IPS-NIHi7 (cell line): ENCODE measurements around the gene CCL11.

Source experiments
- DNase-seq: peaks from one replicate; pipeline ENCODE4 v3.0.0; 2012; ENCODE audit warnings: mixed read lengths; ENCODE audit errors: extremely low spot score

Gene CCL11

DNA sequence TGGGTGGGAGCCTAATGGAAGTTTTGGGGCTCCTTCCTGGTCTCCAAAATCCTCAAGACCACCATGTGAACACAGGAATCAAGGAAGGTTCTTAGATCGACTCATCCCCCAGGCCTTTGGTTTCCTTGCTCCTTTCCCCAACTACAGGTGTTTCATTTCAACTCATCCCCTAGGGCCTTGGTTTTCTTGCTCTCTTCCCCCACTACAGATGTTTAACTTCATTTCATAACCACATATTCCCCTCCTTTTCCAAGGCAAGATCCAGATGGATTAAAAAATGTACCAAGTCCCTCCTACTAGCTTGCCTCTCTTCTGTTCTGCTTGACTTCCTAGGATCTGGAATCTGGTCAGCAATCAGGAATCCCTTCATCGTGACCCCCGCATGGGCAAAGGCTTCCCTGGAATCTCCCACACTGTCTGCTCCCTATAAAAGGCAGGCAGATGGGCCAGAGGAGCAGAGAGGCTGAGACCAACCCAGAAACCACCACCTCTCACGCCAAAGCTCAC is at the start of gene CCL11:
Gene CCL11 (plus strand): TSS at position 457 of the 507 bp plus-strand sequence. CDS start 67 bp downstream, outside the sequence.
- no peak for DNase-seq

DNA sequence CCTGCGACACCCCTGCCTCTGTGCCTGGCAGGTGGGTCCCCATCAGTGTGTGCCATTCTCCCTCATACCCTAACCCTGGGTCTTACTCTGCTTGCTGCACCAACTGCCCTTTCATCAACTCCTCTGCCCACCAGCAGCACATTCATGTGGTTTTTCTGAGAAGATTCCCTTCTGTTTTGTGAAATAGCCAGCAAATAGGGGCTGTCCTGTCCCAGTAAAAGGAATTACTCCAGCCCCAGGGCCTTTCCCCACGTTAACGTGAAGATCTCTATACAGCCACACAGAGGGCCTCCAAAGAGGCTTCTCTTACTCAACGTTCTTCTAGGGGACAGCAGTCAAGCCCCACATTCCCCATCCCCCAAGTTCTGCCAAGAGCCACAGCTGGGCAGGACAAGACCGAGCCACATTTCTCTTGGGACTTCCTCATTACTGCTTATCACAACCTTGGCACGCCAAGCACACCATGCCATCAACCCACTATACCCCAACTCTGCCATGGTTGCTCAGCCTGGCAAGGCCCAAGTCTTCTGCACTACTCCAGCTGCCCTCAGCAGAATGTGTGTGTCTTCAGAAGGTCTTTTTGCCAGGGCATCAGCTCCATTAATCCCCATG is 49.2 kb upstream of the CCL11 start:
- DNase-seq: no peak

DNA sequence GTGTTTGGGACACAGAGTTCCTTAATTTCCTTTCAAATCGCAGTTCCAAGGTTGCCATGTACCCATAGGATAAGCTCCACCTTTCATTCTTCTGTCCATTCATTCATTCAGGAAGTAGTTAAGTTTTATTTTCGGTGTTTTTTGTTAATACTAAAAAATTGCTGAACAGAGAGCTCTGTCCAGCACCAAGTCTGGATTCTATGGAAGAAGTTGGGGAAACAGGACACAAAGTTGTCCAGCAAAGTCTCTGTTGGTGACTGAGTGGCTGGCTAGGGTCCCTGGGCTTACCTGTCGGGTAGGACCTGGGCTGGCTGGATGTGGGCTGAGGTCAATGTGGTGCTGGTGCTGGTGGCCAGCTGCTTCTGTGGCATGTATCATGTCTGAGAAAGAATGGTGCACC is 48.1 kb upstream of the CCL11 start:
- no peak for DNase-seq

DNA sequence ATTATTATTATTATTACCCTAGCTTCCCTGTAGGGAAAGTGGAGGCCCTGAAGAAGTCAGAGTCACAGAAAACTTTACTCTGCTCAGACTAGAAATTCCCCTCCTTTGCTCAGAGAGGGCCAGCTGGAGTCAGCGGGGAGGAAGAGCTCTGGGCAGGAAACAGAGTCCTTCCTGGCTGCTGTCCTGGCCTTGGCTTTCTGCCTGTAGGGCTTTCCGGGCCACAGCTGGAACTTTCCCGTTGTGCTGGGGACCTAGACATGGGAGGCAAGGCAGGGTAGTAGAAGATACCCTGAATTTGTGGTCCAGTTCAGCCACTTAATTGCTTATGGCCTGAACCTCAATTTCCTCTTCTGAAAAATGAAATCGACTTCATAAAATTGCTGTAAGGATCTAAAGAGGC is 44.5 kb upstream of the CCL11 start:
- DNase-seq: no peak

DNA sequence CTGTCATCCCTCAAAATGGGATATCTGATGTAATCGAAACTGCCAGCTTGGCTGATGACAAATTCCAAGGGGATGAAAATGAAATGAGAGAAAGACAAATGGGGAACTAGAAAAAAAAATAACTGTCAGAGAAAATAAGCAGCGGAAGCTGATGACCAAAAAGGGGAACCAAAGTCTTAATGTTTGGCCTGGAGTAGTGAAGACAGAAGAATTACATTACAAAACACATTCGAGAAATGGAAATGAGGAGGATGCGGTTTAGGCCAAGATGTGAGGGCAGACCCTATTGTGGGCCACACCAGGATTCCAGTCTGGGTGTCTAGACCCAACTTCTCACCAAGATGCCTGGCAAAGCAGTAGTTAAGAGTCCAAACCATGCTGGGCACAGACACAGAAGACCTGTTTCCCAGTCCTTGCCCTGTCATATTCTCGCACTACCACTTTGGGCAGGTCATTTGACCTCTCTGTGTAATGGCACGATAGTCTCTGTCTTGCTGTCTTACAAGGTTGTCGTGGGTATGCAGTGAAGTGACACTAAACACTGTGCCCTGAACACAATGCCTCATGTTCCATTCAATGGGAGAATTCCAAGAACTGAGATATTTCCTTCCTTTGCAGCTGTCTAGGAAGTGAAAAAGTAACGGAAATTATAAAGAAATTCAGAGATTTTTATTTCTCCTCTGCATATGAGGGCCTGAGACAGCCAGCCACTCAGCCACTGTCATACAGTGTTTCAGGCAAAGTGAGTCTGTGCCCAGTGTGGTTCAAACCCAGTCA is 42.8 kb upstream of the CCL11 start:
- no peak for DNase-seq

DNA sequence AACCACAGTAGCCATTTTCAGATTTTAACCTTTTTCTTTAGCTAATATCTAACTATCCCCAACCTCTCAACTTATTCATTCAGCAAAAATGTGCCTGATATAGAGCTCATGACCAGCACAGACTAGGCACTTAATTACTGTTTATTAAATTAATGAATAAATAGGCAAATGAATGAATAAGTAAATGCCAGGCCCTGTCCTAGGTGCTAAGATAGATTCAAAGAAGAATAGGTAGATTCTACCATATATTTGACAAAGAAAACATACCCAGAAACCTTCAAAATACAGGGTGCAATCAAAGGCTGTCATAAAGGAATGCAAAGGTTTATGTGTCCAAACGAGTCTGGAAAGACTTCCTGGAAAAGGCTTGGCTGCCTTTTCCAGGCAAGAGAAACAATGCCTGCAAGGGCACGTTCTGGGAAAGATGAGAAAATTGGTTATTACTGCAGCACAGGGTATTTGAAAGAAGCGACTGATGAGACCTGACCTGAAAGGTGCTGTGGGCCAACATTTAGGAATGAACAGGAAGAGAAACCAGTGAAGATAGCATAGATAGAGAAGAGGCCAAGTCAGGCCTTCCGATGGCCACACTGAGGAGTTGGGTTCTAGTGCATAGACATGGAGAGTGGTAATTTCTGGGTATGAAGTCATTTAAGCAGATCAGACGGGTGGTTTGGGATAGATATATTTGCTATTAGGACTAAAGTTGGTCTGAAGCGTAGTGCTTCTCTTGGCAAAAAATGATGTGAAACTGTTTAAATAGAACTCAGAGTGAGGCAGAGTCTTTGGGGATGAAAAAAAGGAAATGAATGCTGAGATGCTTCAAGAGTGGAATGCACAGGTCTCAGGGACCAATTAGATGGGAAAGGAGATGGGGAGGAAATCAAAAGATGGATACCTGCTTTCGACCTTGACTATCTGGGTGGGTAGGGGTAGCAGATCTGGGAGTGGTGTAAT is 41.9 kb upstream of the CCL11 start:
- no peak for DNase-seq

DNA sequence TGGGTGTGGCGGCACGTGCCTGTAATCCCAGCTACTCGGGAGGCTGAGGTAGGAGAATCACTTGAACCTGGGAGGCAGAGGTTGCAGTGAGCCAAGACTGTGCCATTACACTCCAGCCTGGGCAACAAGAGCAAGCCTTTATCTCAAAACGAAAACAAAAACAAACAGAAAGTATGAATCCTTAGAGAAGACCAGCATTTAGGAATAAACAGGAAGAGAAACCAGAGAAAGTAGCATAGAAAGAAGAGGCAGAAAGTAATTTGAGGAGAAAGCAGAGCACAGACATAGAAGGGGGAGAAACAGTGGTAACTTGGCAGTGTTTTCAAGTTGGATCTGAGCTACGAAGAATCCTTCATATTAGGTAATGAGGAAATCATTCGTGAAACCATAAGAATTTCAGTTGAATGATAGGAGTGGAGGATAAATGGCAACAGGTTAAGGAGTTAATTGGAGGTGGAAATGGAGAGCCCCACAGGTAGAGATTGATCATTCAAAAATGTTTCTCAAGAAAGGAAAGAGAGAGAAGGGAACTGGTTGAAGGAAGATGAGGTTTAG is 40.1 kb upstream of the CCL11 start:
- no peak for DNase-seq

DNA sequence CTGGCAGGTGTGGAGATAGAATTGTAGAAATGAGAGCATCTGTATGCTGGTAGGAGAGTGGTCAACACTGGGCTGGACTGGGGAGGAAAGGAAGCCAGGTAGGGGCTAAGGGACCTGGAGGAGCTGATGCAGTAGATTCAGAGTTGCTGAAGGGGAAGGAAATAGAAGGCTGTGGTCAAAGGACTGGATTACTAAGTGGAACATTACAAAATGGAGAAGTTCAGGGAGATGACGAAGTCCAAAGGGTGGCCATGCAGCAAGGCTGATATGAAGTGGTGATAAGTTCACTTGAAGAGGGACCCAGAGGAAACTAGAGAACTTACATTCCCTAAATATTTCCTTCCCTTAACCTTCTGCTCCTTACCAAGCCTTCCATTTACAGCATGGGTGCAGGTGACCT is 39.1 kb upstream of the CCL11 start:
- no peak for DNase-seq

DNA sequence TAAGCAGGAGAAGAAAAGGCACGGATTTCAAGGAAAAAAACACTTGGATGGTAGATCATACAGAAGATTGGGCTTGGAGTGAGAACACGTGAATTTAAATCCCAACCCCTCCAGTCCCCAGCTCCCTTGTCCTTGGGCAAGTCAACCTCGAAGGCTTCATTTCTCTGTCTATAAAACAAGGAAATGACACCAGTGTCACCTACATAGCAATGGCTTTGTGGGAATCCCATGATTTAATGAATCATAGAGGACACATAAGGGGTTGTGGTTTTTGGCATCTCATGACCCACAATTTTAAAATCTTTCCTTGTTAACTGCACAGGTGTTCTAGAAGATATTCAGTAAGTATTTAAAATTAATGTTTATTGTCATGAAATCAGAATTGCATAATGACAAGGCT is 38.7 kb upstream of the CCL11 start:
- DNase-seq: no peak

DNA sequence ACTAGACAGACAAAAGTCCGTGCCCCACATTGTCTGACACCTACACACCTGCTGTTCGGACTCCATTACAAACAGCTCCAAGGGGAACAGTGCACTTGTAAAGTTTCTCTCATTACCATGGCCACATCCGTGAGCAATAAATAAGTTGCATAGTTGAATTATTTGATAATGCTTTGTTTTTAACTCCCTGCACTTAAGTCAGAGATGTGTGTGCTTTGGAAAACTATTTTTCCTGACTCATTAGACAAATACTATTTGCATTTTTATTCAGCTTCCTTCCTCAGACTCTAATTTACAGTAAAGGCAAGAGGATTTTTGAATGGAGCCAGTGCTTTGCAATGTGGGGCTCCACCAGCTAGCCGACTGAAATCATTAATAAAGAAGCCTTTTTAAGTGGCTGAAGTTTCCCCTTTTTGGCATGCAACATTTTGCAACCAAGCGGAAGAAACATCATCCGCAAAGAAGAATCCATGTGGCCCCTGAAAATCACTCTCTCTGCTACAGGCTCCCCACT is 37.0 kb upstream of the CCL11 start:
- no peak for DNase-seq

DNA sequence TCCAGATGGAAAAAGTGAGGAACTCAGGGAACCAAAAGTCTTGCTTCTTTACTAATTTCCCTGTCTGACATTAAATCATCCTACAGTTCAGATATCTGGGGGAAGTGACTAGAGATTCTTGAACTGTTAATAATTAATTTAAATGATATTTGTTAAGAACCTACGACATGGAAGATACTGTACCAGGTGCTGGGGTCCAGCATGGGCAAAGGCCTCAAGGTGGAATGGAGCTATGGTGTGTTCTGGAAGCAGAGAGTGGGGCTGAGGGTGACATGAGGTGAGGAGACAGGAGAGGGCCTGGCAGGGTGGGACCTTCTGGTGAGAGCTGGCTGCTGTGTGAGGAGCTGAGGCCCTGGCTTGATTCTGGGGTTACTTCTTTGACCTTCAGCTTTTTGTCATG is 36.5 kb upstream of the CCL11 start:
- no peak for DNase-seq

DNA sequence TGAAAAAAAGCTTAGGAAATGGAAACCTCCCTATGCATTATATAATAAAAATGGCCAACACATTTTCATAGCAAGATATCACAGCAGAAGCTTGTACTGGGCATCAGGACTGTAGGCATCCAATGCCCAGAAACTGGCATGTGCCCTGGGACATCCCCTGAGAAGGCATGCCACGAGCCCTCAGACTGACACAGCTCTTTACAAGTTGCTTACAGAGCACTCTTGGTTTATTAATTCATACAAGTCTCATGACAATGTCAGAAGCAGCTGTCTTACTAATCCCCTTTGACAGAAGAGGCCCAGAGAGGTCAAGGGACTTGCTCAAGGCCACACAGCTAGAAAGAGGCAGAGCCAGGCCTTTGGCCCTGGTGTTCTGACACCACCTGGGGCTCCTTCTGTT is 36.1 kb upstream of the CCL11 start:
- no peak for DNase-seq

DNA sequence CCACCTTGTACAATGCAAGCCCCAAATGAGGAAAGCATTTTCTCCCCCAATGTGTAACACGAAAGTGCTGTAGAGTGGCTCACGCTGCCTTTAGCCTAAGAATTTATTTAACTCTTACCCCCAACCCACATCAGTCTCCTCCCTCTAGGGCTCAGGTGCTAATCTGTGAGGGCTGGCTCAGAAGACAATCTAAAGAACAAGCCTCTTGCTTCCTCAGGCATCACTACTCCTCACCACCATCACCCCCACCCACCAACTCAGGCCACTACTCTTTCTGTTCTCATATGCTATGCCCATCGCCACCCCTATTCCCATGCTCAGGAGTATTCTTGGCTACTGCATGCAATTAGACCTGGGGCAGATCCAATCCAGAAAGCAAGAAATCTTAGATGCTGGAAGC is 34.4 kb upstream of the CCL11 start:
- no peak for DNase-seq

DNA sequence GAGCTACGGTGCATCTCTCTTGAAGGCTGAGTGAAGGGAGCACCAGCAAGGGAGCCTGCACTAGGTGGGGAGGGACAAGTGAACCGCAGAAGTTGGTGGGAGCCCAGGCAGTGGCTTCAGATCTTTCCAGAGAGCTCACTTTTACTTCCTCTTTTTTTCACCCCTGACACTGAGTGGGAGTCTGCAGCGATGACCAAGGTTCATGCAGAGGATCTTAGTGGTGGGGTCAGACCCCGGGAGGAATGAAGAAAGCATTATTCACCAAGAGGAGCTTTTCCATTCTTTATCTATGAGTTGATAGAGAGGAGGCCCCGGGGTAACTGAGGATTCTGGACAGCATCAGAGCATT is 33.5 kb upstream of the CCL11 start:
- no peak for DNase-seq

DNA sequence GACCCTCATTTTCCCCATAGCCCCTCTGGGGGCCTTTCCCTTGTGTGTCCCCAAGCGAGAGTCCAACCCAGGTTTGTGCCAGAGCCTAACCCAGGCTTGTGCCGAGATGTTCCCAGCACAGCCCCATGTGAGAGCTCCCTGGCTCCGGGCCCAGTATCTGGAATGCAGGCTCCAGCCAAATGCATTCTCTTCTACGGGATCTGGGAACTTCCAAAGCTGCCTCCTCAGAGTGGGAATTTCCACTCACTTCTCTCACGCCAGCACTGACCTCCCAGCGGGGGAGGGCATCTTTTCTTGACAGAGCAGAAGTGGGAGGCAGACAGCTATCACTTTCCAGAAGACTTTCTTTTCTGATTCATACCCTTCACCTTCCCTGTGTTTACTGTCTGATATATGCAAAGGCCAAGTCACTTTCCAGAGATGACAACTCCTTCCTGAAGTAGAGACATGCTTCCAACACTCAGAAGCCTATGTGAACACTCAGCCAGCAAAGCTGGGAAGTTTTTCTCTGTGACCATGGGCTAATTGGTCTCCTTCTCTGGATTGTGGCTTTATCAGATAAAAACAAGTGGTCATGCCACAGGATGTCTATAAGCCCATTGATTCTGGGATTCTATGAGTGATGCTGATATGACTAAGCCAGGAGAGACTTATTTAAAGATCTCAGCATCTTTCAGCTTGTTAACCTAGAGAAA is 33.0 kb upstream of the CCL11 start:
- no peak for DNase-seq

DNA sequence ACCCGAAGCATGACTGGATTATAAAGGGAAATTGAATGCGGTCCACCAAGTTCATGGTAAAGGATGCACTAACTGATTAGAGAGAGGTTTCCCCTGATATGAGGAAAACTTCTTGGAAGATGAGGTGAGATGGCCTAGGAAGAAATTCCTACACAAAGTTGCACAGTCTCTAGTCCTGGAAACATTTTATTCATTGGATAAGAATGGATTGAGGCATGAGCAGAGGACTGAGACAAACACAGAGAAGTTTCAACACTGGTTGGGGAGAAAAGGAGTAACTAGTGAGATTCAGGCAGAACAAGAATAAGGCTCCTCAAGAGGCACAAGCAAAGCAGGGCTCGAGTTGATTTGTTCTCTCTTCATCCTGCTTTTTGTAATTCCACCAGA is 32.4 kb upstream of the CCL11 start:
- no peak for DNase-seq

DNA sequence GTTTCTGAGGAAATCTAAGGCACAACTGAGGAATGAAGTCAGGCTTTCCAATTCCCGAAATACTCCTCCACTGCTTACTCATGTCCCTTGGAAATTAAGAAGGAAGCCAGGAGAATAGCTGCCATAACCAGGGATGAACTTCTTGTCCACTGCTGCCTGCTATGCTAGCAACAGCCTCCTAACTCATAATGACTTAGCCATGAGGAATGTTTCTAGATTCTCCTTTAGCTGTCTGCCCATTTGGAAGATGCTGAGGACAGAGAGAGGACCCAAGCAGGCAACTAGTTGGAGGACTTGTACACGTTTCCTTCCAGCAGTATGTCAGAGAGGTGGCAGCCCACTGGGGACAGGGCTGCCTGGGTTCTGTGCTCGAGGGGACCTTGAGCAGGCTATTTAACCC is 31.4 kb upstream of the CCL11 start:
- DNase-seq: no peak

DNA sequence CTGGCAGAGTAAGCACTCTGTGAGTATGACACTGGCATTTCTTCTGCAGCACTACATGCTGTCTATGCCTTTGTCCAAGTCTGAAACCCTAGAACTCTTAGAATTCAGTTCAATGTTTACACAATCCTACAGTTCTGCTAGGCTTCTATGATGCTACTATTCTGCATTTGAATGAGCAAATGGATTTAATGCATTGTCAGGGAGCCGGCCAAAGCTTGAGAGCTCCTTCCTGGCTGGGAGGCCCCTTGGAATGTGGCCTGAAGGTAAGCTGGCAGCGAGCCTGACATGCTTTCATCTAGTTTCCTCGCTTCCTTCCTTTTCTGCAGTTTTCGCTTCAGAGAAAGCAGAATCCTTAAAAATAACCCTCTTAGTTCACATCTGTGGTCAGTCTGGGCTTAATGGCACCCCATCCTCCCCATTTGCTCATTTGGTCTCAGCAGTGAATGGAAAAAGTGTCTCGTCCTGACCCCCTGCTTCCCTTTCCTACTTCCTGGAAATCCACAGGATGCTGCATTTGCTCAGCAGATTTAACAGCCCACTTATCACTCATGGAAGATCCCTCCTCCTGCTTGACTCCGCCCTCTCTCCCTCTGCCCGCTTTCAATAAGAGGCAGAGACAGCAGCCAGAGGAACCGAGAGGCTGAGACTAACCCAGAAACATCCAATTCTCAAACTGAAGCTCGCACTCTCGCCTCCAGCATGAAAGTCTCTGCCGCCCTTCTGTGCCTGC is 30.7 kb upstream of the CCL11 start, which contains the start of gene CCL2:
Gene CCL2 (plus strand): TSS at position 635 of the 730 bp plus-strand sequence. CDS start 65 bp downstream, at position 700.
- peak; percentile 88 for DNase-seq

DNA sequence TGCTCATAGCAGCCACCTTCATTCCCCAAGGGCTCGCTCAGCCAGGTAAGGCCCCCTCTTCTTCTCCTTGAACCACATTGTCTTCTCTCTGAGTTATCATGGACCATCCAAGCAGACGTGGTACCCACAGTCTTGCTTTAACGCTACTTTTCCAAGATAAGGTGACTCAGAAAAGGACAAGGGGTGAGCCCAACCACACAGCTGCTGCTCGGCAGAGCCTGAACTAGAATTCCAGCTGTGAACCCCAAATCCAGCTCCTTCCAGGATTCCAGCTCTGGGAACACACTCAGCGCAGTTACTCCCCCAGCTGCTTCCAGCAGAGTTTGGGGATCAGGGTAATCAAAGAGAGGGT is 30.2 kb upstream of the CCL11 start:
- no peak for DNase-seq

DNA sequence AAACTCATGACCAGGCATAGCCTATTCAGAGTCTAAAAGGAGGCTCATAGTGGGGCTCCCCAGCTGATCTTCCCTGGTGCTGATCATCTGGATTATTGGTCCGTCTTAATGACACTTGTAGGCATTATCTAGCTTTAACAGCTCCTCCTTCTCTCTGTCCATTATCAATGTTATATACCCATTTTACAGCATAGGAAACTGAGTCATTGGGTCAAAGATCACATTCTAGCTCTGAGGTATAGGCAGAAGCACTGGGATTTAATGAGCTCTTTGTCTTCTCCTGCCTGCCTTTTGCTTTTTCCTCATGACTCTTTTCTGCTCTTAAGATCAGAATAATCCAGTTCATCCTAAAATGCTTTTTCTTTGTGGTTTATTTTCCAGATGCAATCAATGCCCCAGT is 29.7 kb upstream of the CCL11 start:
- DNase-seq: no peak
